Measurements from ENCODE around the gene PPP3R1.
A peak's percentile ranks its signal among the peaks of the same experiment; 100 is the strongest.

PPP3R1 gene

DNA sequence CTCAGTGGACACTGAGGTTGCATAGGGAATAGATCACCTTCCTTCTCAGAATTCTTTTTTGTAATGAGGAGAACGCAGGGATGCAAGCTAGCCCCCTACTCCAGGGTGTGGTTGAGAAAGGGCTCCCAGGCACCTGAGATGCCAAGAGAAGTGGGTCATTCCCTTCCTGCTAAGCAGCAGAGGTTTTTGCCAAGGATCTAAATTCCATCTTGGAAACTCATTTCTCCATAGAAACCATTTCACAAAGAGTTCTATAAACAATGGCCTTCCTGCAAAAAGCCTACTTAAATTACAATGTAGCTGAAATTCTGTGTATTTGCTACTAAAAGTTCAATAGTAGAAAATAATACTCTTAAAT is 3.7 kb upstream of the PPP3R1 start:
- TF ChIP-seq, protein P1, sequence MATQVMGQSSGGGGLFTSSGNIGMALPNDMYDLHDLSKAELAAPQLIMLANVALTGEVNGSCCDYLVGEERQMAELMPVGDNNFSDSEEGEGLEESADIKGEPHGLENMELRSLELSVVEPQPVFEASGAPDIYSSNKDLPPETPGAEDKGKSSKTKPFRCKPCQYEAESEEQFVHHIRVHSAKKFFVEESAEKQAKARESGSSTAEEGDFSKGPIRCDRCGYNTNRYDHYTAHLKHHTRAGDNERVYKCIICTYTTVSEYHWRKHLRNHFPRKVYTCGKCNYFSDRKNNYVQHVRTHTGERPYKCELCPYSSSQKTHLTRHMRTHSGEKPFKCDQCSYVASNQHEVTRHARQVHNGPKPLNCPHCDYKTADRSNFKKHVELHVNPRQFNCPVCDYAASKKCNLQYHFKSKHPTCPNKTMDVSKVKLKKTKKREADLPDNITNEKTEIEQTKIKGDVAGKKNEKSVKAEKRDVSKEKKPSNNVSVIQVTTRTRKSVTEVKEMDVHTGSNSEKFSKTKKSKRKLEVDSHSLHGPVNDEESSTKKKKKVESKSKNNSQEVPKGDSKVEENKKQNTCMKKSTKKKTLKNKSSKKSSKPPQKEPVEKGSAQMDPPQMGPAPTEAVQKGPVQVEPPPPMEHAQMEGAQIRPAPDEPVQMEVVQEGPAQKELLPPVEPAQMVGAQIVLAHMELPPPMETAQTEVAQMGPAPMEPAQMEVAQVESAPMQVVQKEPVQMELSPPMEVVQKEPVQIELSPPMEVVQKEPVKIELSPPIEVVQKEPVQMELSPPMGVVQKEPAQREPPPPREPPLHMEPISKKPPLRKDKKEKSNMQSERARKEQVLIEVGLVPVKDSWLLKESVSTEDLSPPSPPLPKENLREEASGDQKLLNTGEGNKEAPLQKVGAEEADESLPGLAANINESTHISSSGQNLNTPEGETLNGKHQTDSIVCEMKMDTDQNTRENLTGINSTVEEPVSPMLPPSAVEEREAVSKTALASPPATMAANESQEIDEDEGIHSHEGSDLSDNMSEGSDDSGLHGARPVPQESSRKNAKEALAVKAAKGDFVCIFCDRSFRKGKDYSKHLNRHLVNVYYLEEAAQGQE (IDR thresholded peaks at IDR 0.05; ENCODE audit: insufficient read depth in 1 of 2, low read depth in 2 of 2, low read length in 2 of 2) = no peak
- TF ChIP-seq TAF1 (IDR thresholded peaks at IDR 0.05; ENCODE audit: borderline replicate concordance, insufficient read depth, low read length) (no peak), SIN3A (IDR thresholded peaks at IDR 0.05; ENCODE audit: borderline replicate concordance, insufficient read depth, low read length) (no peak), POLR2AphosphoS5 (IDR thresholded peaks at IDR 0.05; ENCODE audit: low read depth, low read length) (no peak), FOXP2 (optimal IDR thresholded peaks at IDR 0.05; ENCODE audit: borderline replicate concordance, extremely low read depth, extremely low read length, insufficient read depth) (no peak)

DNA sequence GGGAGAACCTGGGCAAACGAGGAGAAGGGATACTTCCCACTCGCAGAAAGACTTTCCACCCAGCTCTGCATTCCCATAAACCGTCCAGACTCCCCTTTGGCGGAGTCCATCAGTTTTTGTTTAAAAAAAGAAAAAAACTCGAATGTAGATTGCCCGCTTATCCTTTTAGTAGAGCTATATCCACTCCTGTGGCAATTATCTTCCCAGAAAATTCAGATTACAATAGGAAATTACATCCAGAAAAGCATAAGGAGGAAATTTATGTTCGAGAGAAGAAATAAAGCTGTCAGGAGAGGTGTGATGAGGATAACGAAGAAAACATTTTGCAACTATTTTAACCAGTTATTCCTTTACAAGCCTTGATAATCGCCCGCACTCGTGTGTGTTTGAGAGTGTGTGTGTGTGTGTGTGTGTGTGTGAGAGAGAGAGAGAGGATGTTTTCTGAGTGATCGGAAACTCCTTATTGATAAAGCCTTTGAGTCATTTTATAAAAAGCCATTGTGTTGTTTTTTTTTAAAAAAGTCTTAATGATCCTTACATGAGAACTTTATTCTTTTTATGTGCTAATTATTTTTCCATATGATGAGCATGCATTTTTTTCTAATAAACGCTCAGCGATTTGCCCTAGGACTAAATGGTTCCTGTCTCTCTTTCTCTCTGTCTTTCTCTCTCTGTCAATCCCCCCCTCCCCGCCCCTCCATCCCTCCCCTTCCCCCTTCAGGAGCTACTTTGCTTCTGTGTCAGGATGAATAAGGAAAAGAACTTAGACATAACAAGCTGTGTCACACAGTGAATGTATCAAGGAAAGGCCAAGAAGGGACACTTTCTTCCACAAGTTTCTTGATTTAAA is 1.1 kb upstream of the PPP3R1 start:
- TF ChIP-seq, protein P1 (IDR thresholded peaks at IDR 0.05; ENCODE audit: insufficient read depth in 1 of 2, low read depth in 2 of 2, low read length in 2 of 2) = no peak
- TF ChIP-seq SIN3A (IDR thresholded peaks at IDR 0.05; ENCODE audit: borderline replicate concordance, insufficient read depth, low read length) = no peak
- TF ChIP-seq FOXP2 (optimal IDR thresholded peaks at IDR 0.05; ENCODE audit: borderline replicate concordance, extremely low read depth, extremely low read length, insufficient read depth) = no peak
- TF ChIP-seq POLR2AphosphoS5 (IDR thresholded peaks at IDR 0.05; ENCODE audit: low read depth, low read length) = no peak
- TF ChIP-seq TAF1 (IDR thresholded peaks at IDR 0.05; ENCODE audit: borderline replicate concordance, insufficient read depth, low read length) = no peak

DNA sequence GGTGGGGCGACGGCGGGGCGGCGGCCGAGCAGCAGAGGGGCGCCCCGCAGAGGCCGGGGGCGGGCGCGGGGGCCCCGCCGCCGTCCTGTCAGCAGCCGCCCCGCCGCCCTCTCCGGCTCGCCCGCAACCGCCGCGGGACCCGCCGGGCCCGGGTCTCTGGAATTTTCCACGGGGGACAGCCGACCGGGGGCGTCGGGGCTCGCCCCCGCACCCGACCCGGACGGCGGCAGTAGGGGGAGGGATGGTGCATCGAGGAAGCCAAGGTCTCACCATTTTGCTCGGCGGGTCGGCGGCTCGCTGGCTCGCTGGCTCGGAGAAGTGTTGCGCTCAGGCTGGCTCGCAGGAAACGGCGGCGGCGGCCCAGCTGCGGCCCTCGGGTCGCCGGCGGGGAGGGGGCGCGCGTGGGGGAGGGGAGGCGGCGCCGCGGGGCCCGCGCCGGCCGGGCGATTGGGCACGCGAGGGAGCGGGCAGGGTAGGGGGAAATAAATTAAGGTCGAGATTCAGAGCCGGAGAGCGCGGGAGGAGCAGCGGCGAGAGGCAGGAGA is 405 bp downstream of the PPP3R1 start:
- TF ChIP-seq FOXP2 (optimal IDR thresholded peaks at IDR 0.05; ENCODE audit: borderline replicate concordance, extremely low read depth, extremely low read length, insufficient read depth) = no peak
- no peak for TF ChIP-seq SIN3A (IDR thresholded peaks at IDR 0.05; ENCODE audit: borderline replicate concordance, insufficient read depth, low read length)
- TF ChIP-seq, protein P1 (IDR thresholded peaks at IDR 0.05; ENCODE audit: insufficient read depth in 1 of 2, low read depth in 2 of 2, low read length in 2 of 2) = no peak
- TF ChIP-seq POLR2AphosphoS5 (IDR thresholded peaks at IDR 0.05; ENCODE audit: low read depth, low read length) = no peak
- no peak for TF ChIP-seq TAF1 (IDR thresholded peaks at IDR 0.05; ENCODE audit: borderline replicate concordance, insufficient read depth, low read length)

DNA sequence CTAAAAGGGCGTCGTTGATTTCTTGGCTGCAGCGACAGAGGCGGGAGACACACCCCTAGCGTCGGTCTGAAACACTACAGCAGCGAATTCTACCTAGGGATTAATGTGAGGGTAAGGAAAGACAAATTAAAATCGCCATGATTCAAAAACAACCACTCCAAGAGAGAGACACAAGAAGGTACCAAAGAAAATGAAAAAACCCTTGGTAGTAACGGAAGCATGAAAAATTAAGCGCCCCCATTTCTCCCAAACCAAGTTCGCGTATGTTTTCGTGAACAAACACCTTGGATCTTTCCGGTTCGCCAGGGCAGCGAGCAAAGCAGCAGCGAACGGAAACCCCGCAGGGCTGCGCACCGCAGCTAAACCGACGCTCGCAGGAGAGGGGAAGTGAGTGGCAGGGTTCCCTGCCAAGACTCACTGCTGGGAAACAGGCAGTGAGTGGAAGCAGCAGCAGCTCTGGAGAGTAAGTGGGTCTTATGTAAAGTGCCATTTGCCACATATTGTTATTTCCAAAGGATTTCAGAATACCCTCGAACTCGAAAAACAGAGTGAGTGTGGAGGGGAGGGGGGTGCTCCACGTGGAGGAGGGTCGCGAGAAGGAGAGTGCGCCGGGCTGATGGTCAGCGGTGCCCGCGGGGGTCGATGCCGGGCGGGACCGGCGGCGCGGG is 1.0 kb downstream of the PPP3R1 start:
- TF ChIP-seq, protein P1 (IDR thresholded peaks at IDR 0.05; ENCODE audit: insufficient read depth in 1 of 2, low read depth in 2 of 2, low read length in 2 of 2) = no peak
- peak; percentile 21; the same call in 1 of the 2 replicates for TF ChIP-seq SIN3A (IDR thresholded peaks at IDR 0.05; ENCODE audit: borderline replicate concordance, insufficient read depth, low read length)

Data from PFSK-1 (cell line).